ENCODE data around the gene HABP2. TPM values are rescaled to one million over a fixed set of nuclear protein-coding genes. Genes with fewer than 3 reads are reported as not detected.

The HABP2 gene
- total RNA-seq, 1 experiment from 2014 or later: not detected

GRCh38 chr10:113562704-113563103, 9.9 kb downstream of the HABP2 start:
- Histone ChIP-seq H2BK12ac (ENCODE audit: insufficient read length, low read depth, low read length) (no peak overlapping the region), H4K20me1 (ENCODE audit: control insufficient read depth, insufficient read depth, insufficient read length) (no peaks in the 10 kb centered on the region), H2BK15ac (ENCODE audit: low read depth, low read length) (no peak overlapping the region), H3K27me3 (ENCODE audit: insufficient read depth, low read length) (peaks cover 48% of the 10 kb centered on the region), H3K23me2 (ENCODE audit: insufficient read length, low read depth, low read length, poor library complexity, severe bottlenecking) (peaks cover 2% of the 10 kb centered on the region), H3K4ac (ENCODE audit: low read depth, low read length) (no peak overlapping the region), H2AFZ (ENCODE audit: low read length) (no peak overlapping the region), H3K79me2 (ENCODE audit: insufficient read depth, low read length) (no peaks in the 10 kb centered on the region), H3K56ac (ENCODE audit: insufficient read length, low read depth, low read length) (no peak overlapping the region), H3K14ac (ENCODE audit: insufficient read depth, low read length) (no peak overlapping the region), H4K91ac (ENCODE audit: insufficient read length, low read depth, low read length) (no peak overlapping the region), H3K18ac (ENCODE audit: insufficient read length, low read depth, low read length) (no peak overlapping the region), H3K79me1 (ENCODE audit: insufficient read depth, low read depth, low read length, poor library complexity, severe bottlenecking) (no peaks in the 10 kb centered on the region), H2BK120ac (ENCODE audit: low read depth, low read length, poor library complexity, severe bottlenecking) (no peak overlapping the region), H3K27ac (ENCODE audit: insufficient read length, low read depth, low read length) (no peak overlapping the region), H4K5ac (ENCODE audit: insufficient read length, low read depth, low read length) (no peak overlapping the region), H3K4me1 (ENCODE audit: insufficient read depth, low read length) (peaks cover 2% of the 10 kb centered on the region; the same call in 1 of the 2 replicates), H2AK5ac (ENCODE audit: insufficient read length, low read length) (no peak overlapping the region), H2BK20ac (ENCODE audit: low read depth, low read length, poor library complexity, severe bottlenecking) (no peak overlapping the region), H3K9me3 (ENCODE audit: control insufficient read depth, low read depth, low read length) (no peaks in the 10 kb centered on the region), H3K9ac (ENCODE audit: extremely low read depth, insufficient read length, low read length) (no peak overlapping the region), H3T11ph (ENCODE audit: low read length) (no peak overlapping the region), H2BK5ac (ENCODE audit: insufficient read length, low read length) (no peak overlapping the region), H4K8ac (replicated peaks; ENCODE audit: insufficient read length, low read depth, low read length) (no peak overlapping the region), H3K4me2 (ENCODE audit: insufficient read depth, insufficient read length, low read length) (no peak overlapping the region), H3K23ac (ENCODE audit: insufficient read length, low read depth, low read length) (no peak overlapping the region)
- H3K27ac Mint-ChIP-seq: no peak overlapping the region
- H3K9me3 Mint-ChIP-seq: peaks cover 4 to 15% of the 10 kb centered on the region in 2 experiments; a peak in 3 of 5 replicates
- DNase-seq: no peak
- peaks cover 46 to 60% of the 10 kb centered on the region in 2 experiments for H3K4me1 Mint-ChIP-seq
- WGBS (ENCODE audit: extremely low coverage, insufficient read length, low lambda C conversion rate): no CpG with 5 or more reads among the region's 5 CpGs
- no peaks in the 10 kb centered on the region for H3K36me3 Mint-ChIP-seq (ENCODE audit: insufficient read depth in 1 of 3, low read depth in 3 of 3)
- no peak overlapping the region for H3K4me3 Mint-ChIP-seq
- peaks cover 95% of the 10 kb centered on the region for H3K27me3 Mint-ChIP-seq (ENCODE audit: low read depth)
- no peak for TF ChIP-seq CTCF (conservative IDR thresholded peaks at IDR 0.05)
